K562 (cell line): ENCODE measurements around the gene LRRK1. TPM values are rescaled to one million over a fixed set of nuclear protein-coding genes. Genes with fewer than 3 reads are reported as not detected.

ENCODE experiments used
- CBFA2T2 ChIP-seq: fragments of 450-650 bp; conservative IDR thresholded peaks from 2 replicates; pipeline ENCODE4 v1.6.1; 2017; ENCODE audit warnings: mild to moderate bottlenecking
- CXXC5 ChIP-seq: fragments of 250-450 bp; sonication (Bioruptor Pico); IDR thresholded peaks from 2 replicates; pipeline ENCODE4 v1.8.0; 2022; ENCODE audit warnings: inconsistent platforms, mild to moderate bottlenecking, moderate library complexity
- EHMT2 ChIP-seq: fragments of 450-650 bp; IDR thresholded peaks from 2 replicates; pipeline ENCODE4 v1.6.1; 2018; ENCODE audit warnings: antibody characterized with exemption
- HOXB6 ChIP-seq: fragments of 250-450 bp; sonication (Bioruptor Pico); IDR thresholded peaks from 2 replicates; pipeline ENCODE4 v1.5.1; 2022; ENCODE audit warnings: mild to moderate bottlenecking, borderline replicate concordance
- KDM1A ChIP-seq, 2 experiments: fragments of 450-650 bp; IDR thresholded peaks; 2 replicates each; pipeline ENCODE4 v1.6.1; 2016; ENCODE audit warnings: mild to moderate bottlenecking in 2 of 2
- OTX1 ChIP-seq: fragments of 450-650 bp; formaldehyde crosslinking; IDR thresholded peaks from 2 replicates; pipeline ENCODE4 v1.4.0; 2022; ENCODE audit warnings: mild to moderate bottlenecking
- RCOR1 ChIP-seq, 2 experiments: IDR thresholded peaks; 2 replicates each; pipeline ENCODE4 v1.6.1; 2012; ENCODE audit warnings: low read depth in 2 of 2, low read length in 2 of 2, borderline replicate concordance in 1 of 2, improper control_type of control experiment in 1 of 2
- TEAD4 ChIP-seq, 2 experiments: sonication (generic) in 1 of 2; formaldehyde crosslinking in 1 of 2; IDR thresholded peaks; 2 replicates each; pipeline versions ENCODE4 v1.6.1 to v1.8.0; 2012 to 2022; ENCODE audit warnings: borderline replicate concordance in 1 of 2, inconsistent platforms in 1 of 2, low read length in 1 of 2, mild to moderate bottlenecking in 1 of 2, missing genetic modification reagents in 1 of 2
- ZNF41 ChIP-seq: fragments of 250-450 bp; sonication (Bioruptor Pico); conservative IDR thresholded peaks from 2 replicates; pipeline ENCODE4 v1.4.0; 2020; ENCODE audit warnings: mild to moderate bottlenecking
- ZNF507 ChIP-seq: conservative IDR thresholded peaks from 2 replicates; pipeline ENCODE4 v1.6.1; 2017; ENCODE audit warnings: missing genetic modification characterization, missing compliant biosample characterization
- polyA plus RNA-seq, 8 experiments: library from polyadenylated mRNA; depleted of rRNA in 4 of 8; stranded (reverse) in 5 of 8; unstranded in 3 of 8; fragments of >200 nt; fragmentation: Nextera tagmentation in 2 of 8; fragmentation: Illumina TruSeq in 1 of 8; extraction: Ambion mirVana in 2 of 8; extraction: Trizol in 1 of 8; gene quantifications; 2 replicates each; pipeline versions ENCODE4 v1.2.1 to v1.2.3, GENCODE V29; 2011 to 2014; ENCODE audit warnings: inconsistent platforms in 1 of 8, missing spikeins in 1 of 8
- total RNA-seq, 7 experiments: library from RNA; depleted of rRNA in 6 of 7; stranded (reverse); fragments of >200 nt in 6 of 7; fragmentation: Illumina TruSeq in 2 of 7; extraction: Trizol in 2 of 7; gene quantifications; 2 replicates each; pipeline versions ENCODE4 v1.2.1 to v1.2.3, GENCODE V29; 2011 to 2021; ENCODE audit warnings: low replicate concordance in 1 of 7
- TF ChIP-seq, protein P1 (sequence below): sonication (generic); formaldehyde crosslinking; IDR thresholded peaks from 2 replicates; pipeline ENCODE4 v1.9.0; 2022; ENCODE audit warnings: mild to moderate bottlenecking, missing genetic modification reagents
- TF ChIP-seq, protein P2 (sequence below): fragments of 250-450 bp; sonication (Bioruptor Pico); IDR thresholded peaks from 2 replicates; pipeline ENCODE4 v1.8.0; 2021; ENCODE audit warnings: borderline replicate concordance, mild to moderate bottlenecking, moderate library complexity; ENCODE audit not compliant: poor library complexity, severe bottlenecking
- TF ChIP-seq, protein P3 (sequence below): fragments of 450-650 bp; IDR thresholded peaks from 2 replicates; pipeline ENCODE4 v1.6.1; 2016; ENCODE audit warnings: borderline replicate concordance
- TF ChIP-seq, protein P4 (sequence below): fragments of 250-450 bp; sonication (Bioruptor Pico); IDR thresholded peaks from 2 replicates; pipeline ENCODE4 v1.4.0; 2020; ENCODE audit warnings: mild to moderate bottlenecking, moderate library complexity, borderline replicate concordance
- TF ChIP-seq, protein P5 (sequence below): fragments of 450-650 bp; IDR thresholded peaks from 2 replicates; pipeline ENCODE4 v1.6.1; 2017; ENCODE audit warnings: mild to moderate bottlenecking, moderate library complexity
- TF ChIP-seq, protein P6 (sequence below): sonication (generic); formaldehyde crosslinking; IDR thresholded peaks from 2 replicates; pipeline ENCODE4 v1.8.0; 2022; ENCODE audit warnings: mild to moderate bottlenecking, low read depth, missing genetic modification reagents

Gene LRRK1
- total and polyA plus RNA-seq, 9 of the 15 experiments (the other 6 are each of a cell fraction or from before 2014, with no cell fraction given): 0.01 to 1.5 (median 0.11) TPM

DNA sequence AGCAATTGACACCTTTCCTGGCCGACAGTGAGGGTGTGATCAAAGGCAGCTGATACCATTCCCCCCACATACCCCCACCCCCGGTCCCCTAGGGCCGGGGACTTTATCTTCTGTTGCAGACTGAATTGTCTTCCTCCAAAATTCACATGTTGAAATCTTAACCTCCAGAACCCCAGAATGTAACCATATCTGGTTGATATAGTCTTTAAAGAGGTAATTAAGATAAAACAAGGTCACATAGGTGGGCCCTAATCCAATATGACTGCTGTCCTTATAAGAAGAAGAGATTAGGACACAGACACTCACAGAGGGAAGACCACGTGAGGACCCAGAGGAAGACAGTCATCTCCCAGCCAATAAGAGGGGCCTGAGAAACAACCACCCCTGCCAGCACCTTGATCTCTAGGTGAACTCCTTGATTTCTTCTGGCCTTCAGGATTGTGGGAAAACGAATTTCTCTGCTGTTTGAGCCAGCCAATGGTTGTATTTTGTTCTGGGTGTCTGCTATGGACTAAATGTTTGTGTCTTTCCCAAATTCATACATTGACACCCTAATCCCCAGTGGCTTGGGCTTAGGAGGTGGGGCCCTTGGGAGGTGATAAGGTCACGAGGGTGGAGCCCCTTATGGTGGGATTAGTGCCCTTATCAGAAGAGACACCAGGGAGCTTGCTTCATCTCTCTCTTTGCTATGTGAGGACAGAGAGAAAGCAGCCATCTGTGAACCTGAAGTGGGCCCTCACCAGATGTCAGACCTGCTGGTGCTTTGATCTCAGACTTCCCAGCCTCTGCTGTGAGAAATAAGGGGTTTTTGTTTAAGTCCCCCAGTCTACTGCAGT is 188.7 kb downstream of the LRRK1 start (continued):
- TF ChIP-seq CXXC5 (CRISPR knock-in tag) (no peak; the same call in 1 of the 2 replicates), ZNF507 (tag) (no peak), EHMT2 (no peak), RCOR1 (IDR thresholded peaks at IDR 0.05; ENCODE audit: borderline replicate concordance in 1 of 2, low read depth in 2 of 2, low read length in 2 of 2) (peak in 1 of 2 experiments; percentile 90; a peak in 2 of 4 replicates), OTX1 (CRISPR knock-in tag) (no peak), TEAD4 (IDR thresholded peaks at IDR 0.05; ENCODE audit: low read length) (peak; percentile 95), TEAD4 (CRISPR knock-in tag; IDR thresholded peaks at IDR 0.05; ENCODE audit: borderline replicate concordance) (no peak), ZNF41 (CRISPR knock-in tag) (no peak), KDM1A (IDR thresholded peaks at IDR 0.05) (peak; percentile 84 to 88), CBFA2T2 (peak; percentile 92), HOXB6 (CRISPR knock-in tag) (no peak)
- TF ChIP-seq, protein P1, sequence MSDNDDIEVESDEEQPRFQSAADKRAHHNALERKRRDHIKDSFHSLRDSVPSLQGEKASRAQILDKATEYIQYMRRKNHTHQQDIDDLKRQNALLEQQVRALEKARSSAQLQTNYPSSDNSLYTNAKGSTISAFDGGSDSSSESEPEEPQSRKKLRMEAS (CRISPR knock-in tag): no peak
- TF ChIP-seq, protein P2, sequence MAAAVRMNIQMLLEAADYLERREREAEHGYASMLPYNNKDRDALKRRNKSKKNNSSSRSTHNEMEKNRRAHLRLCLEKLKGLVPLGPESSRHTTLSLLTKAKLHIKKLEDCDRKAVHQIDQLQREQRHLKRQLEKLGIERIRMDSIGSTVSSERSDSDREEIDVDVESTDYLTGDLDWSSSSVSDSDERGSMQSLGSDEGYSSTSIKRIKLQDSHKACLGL (CRISPR knock-in tag): no peak
- TF ChIP-seq, protein P3, sequence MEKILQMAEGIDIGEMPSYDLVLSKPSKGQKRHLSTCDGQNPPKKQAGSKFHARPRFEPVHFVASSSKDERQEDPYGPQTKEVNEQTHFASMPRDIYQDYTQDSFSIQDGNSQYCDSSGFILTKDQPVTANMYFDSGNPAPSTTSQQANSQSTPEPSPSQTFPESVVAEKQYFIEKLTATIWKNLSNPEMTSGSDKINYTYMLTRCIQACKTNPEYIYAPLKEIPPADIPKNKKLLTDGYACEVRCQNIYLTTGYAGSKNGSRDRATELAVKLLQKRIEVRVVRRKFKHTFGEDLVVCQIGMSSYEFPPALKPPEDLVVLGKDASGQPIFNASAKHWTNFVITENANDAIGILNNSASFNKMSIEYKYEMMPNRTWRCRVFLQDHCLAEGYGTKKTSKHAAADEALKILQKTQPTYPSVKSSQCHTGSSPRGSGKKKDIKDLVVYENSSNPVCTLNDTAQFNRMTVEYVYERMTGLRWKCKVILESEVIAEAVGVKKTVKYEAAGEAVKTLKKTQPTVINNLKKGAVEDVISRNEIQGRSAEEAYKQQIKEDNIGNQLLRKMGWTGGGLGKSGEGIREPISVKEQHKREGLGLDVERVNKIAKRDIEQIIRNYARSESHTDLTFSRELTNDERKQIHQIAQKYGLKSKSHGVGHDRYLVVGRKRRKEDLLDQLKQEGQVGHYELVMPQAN: no peak
- TF ChIP-seq, protein P4, sequence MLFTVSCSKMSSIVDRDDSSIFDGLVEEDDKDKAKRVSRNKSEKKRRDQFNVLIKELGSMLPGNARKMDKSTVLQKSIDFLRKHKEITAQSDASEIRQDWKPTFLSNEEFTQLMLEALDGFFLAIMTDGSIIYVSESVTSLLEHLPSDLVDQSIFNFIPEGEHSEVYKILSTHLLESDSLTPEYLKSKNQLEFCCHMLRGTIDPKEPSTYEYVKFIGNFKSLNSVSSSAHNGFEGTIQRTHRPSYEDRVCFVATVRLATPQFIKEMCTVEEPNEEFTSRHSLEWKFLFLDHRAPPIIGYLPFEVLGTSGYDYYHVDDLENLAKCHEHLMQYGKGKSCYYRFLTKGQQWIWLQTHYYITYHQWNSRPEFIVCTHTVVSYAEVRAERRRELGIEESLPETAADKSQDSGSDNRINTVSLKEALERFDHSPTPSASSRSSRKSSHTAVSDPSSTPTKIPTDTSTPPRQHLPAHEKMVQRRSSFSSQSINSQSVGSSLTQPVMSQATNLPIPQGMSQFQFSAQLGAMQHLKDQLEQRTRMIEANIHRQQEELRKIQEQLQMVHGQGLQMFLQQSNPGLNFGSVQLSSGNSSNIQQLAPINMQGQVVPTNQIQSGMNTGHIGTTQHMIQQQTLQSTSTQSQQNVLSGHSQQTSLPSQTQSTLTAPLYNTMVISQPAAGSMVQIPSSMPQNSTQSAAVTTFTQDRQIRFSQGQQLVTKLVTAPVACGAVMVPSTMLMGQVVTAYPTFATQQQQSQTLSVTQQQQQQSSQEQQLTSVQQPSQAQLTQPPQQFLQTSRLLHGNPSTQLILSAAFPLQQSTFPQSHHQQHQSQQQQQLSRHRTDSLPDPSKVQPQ (CRISPR knock-in tag): no peak
- TF ChIP-seq, protein P5, sequence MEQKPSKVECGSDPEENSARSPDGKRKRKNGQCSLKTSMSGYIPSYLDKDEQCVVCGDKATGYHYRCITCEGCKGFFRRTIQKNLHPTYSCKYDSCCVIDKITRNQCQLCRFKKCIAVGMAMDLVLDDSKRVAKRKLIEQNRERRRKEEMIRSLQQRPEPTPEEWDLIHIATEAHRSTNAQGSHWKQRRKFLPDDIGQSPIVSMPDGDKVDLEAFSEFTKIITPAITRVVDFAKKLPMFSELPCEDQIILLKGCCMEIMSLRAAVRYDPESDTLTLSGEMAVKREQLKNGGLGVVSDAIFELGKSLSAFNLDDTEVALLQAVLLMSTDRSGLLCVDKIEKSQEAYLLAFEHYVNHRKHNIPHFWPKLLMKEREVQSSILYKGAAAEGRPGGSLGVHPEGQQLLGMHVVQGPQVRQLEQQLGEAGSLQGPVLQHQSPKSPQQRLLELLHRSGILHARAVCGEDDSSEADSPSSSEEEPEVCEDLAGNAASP: no peak
- TF ChIP-seq, protein P6, sequence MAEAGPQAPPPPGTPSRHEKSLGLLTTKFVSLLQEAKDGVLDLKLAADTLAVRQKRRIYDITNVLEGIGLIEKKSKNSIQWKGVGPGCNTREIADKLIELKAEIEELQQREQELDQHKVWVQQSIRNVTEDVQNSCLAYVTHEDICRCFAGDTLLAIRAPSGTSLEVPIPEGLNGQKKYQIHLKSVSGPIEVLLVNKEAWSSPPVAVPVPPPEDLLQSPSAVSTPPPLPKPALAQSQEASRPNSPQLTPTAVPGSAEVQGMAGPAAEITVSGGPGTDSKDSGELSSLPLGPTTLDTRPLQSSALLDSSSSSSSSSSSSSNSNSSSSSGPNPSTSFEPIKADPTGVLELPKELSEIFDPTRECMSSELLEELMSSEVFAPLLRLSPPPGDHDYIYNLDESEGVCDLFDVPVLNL (CRISPR knock-in tag): no peak
